NOMO-1 treated with DMSO at 0.1 percent for 48 hours (cell line): ENCODE results near the gene C22orf23.
A peak's percentile ranks its signal among the peaks of the same experiment; 100 is the strongest.

ENCODE experiments used
- DNase-seq: peaks from one replicate; lab custom pipeline; 2025; ENCODE audit not compliant: unreplicated experiment; lab: John Stamatoyannopoulos, UW

The C22orf23 gene

DNA sequence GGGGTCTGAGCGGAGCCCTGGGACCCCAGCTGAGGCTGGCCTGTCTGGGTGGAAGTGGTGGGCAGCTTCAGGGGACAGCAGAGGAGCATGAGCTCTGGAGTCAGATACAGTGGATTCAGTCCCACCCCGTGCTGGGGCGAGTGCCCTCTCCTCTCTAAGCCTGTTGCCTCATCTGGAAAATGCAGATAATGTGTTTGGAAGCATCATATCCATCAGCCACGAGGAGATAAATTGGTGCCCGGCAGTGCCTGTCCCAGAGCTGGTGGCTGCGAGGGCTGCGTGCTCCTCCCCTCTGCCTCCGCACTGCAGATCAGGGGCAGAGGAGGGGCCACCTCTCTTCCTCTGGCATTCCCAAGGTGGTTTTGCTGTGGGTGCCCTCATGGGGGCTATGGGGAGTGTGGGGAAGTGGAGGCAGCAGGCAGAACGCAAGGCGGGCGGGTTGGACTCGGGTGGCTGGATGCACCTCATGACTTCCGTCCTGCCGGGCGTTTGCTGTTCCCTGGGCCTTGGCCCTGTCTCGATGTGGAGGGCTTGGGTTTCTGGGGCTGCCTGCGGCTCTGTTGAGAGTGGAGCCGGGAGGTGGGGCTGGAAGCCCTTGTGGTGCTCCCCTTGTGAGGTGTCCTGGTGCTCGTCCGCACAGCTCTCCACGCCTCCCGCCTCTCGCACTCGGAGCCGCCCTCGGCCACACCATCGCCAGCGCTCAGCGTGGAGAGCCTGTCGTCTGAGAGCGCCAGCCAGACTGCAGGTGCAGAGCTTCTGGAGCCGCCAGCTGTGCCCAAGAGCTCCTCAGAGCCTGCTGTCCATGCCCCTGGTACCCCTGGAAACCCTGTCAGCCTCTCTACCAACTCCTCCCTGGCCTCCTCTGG lies 26.4 kb downstream of the C22orf23 start:
- no peak for DNase-seq

DNA sequence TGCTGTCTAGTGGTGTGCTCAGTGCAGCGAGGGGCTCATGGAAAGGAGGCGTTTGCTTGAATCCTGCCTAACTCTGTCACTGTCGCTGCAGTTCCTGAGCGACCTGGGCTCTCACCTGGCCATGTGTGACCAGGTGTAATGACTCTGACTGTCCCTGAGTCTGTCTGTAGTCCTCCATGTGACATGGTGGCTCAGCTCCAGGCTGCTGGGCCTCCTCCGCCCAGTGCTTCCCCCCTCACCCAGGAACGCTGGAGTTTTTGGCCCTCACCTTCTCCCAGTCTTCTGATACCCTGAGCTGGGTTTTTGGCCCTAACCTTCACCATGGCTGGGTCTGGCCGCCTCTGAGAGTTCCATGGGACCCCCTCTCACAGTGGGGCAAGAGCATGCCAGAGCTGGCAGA lies 27.0 kb downstream of the C22orf23 start:
- DNase-seq, result no peak

DNA sequence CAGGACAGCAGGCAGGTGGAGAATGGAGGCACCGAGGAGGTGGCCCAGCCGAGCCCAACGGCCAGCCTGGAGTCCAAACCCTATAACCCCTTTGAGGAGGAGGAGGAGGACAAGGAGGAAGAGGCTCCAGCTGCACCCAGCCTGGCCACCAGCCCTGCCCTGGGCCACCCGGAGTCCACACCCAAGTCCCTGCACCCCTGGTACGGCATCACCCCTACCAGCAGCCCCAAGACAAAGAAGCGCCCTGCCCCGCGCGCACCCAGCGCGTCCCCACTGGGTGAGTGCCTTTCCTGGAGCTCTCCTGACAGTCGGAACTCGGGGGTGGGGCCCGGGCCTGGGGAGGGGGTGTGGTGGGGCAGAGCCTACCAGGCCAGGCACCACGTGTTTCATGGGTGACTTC lies 27.6 kb downstream of the C22orf23 start:
- no peak for DNase-seq

DNA sequence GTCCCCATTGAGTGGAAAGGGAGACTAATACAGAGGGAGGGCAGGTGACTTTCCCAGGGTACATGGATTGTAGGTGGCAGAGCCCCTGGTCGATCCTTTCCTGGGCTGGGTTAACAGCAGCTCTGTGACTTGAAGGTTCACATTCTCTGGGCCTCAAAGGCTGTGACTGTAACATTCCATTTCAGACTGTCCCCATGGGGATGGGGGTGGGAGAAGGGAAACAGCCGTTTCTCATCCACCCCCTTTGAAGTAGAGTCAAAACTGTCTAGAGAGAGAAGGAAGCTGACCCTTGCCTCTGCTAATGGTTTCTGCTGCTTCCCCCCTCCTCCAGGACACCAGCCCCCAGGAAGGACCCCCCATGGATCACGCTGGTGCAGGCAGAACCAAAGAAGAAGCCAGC lies 28.1 kb downstream of the C22orf23 start:
- no peak for DNase-seq

DNA sequence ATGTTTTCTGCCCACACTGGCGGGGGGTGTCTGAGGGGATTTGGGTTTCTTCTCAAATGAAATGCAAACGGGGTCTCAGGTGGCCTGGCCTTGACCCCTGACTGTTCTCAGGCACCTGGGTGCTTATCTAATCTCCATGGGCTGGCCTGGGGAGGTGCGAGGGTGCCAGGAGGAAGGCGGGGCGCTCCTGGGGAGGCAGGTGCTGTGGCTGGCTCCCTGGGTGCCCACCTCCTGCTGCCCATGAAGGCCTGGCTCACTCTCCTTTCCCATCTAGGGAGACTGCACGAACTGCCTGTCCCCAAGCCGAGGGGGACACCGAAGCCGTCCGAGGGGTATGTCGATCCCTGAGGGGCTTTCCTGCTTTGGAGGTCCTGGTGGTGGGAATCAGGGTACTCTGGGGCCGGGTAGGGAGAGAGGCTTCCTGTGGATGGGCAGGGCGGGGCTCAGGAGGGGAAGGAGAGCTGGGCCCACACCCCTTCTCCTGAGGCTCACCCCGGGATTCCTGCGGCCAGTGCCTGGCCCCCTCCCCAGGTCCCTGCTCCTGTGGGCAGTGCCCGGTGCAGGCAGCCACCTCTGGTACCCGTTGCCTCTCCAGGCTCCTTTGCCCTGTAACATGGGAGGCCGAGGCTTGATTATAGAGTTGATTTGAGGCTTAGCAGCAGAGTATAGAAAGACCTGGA lies 28.9 kb downstream of the C22orf23 start:
- DNase-seq, result no peak

DNA sequence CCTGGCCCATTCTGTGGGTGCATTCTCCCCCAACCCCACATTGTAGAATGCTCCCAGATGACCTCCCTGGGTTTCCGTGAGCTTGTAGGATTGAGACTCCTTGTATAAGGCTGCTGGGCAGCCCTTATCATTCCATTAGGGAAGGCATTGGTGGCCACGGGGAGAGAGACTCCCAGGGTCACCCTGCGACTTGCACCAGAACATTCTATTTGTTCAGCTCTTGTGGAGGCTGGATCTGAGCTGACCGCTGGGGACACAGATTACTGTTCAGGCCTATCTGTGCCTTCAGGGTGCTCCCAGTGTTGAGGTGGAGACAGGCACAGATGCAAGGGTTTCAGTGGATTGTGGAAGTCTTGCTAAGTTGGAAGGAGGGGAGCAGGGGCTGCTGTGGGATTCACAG lies 29.5 kb downstream of the C22orf23 start:
- DNase-seq, result no peak

DNA sequence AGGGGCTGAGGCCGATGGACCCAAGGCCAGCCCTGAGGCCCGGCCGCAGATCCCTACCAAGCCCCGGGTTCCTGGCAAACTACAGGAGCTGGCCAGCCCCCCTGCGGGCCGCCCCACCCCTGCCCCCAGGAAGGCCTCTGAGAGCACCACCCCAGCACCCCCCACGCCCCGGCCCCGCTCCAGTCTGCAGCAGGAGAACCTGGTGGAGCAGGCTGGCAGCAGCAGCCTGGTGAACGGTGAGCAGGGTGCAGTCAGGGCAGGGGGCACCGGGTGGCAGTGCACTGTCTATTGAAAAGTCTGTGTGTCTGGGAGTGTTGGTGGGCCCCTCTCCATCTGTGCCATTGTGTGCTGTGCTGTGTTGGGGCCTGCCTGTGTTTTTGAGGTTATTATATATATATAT lies 31.2 kb downstream of the C22orf23 start:
- DNase-seq, result no peak

DNA sequence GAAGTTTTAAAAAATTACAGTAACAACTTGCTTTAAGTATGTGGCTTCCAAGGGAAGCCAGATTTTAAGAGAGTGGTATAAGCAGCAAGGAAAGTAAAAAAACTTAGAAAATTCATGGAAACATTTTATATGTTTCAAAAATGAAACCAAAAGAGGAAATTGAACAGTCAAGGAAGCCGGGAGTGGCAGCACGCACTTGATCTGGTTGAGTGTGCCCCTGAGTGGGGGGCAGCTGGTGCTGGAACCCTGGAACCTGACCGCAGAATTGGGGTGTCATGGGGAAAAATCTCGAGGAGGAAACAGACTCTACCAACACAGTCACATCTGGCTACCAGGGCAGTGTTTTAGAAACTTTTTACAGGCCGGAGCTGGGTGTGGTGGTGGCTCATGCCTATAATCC lies 33.3 kb downstream of the C22orf23 start:
- DNase-seq, result peak; percentile 27

DNA sequence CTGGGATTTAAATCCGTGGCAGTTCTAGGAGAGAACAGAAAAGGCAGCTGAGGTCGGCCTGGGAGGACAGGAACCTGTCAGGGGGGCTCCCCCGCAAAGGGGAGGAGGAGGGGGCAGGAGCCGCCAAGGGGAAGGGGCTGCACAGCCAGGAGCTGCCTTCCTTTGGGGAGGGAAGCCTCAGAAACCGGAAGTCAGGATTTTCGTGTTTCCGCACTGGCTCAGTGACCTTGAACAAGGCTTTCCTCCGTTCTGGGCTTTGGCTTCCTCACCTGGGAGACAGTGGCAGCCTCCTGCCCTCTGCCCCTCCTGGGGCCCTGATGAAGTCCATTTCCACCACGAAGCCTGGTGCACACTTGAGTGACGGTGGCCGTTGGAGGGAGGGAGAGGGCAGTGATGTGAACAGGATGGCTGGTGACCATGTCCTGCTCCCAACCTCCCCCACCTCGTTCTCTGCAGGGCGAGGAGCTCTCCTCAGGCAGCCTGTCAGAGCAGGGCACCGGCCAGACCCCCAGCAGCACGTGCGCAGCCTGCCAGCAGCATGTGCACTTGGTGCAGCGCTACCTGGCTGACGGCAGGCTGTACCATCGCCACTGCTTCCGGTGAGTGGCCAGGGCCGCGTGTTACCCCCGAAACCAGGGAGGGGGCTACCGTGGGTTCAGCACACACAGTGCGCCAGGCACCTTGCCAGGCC lies 34.7 kb downstream of the C22orf23 start:
- DNase-seq, result no peak

DNA sequence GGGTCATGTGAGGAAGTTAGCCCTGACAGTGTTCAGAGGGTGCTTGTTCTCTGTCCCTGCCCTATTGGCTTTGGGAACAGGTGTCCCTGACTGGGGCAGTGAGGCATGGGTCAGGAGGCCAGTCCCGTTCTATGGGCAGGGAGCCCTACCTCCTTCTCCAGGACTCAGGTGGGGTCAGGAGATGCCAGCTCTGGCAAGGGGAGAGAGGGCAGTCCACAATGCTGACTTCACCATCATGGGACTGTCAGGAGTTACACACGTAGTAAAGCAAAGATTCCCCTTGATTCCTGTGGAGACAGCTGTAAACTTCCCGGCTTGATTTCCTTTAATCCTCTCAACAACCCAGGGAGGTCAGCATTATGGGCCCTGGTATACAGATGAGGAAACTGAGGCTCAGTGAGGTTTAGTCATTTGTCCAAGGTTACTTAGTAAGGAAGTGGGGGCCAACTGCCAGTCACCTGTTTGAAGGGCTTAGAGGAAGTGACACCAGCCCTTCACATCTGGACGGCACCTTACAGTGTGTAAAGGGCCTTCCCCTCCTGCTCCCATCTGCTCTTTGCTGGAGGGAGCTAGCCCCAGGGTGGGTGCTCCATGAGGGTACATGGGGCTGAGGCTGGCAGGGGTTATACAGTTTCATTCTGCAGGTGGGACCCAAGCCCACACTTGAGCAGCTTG lies 35.4 kb downstream of the C22orf23 start:
- DNase-seq, result no peak

DNA sequence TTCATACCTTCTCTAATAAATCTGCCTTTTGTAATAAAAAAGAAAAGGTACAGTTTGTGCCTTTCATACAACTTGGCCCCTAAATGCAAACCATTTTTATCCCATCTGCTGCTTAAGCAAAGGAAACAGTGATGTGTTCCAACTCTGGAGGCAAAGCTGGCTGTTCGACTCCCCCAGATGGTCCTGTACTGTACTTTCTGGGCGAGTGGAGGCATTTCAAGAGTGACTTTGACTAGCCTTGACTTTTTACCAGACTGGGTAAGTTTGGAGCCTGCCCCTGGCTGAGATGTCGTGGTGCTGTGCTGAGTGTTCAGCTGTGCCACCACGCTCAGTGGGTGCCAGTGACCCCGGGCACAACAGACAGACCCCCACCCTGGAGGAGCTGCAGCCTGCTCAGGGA lies 37.1 kb downstream of the C22orf23 start:
- DNase-seq, result no peak

DNA sequence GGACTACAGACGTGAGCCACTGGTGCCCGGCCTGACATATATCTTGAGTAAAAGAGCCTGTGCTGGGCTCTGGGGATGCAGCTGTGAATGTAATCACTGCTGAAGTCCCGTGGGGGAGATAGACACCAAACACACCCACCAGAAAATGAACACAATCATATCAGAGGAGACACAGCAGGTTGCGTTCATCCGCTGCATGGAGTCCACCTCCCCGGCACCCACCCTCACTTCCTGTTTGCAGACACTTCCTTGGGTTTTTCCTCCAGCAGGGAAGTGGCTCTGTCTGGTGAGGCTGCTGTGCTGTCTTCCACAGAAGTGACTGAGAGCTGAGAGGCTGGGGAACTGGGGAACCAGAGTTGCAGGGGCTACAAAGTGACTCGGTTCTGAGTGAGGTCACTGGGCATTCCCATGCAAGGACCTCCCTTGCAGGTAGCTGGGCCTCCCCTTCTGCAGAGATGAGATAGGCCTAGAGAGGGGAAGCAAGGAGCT lies 40.1 kb downstream of the C22orf23 start:
- no peak for DNase-seq

DNA sequence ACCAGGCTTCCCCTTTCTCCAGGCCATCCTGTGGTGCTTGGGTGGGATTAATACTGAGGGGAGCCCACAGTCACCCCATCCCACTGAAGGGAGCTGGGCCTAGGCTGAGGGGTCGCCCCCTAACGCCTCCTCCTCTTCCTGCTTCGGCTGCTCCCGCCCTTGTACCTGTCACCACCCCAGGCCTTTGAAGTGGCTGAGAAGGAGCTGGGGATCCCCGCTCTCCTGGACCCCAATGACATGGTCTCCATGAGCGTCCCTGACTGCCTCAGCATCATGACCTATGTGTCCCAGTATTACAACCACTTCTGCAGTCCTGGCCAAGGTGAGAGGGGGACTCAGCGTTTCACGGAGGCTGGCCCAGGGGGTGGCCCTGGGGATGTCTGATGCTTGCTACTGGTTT lies 41.2 kb downstream of the C22orf23 start:
- DNase-seq, result no peak

DNA sequence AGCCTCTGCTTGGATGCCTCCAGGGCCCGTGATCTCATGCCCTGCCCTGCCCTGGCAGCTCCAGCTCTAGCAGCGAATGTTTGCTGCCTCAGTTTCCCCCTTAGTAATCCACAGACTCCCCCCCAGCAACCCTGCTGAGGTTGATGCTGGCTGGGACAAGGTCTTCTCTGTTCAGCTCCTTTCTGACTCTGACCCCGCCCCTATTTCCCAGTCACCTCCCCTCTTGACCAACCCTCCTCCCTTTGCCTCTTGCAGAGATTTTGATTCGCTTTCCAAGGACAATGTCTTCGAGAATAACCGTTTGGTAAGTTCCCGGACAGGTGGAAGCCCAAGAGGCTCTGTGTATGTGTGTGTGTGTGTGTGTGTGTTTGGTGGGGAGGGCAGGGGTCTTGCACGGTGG lies 41.7 kb downstream of the C22orf23 start:
- no peak for DNase-seq

DNA sequence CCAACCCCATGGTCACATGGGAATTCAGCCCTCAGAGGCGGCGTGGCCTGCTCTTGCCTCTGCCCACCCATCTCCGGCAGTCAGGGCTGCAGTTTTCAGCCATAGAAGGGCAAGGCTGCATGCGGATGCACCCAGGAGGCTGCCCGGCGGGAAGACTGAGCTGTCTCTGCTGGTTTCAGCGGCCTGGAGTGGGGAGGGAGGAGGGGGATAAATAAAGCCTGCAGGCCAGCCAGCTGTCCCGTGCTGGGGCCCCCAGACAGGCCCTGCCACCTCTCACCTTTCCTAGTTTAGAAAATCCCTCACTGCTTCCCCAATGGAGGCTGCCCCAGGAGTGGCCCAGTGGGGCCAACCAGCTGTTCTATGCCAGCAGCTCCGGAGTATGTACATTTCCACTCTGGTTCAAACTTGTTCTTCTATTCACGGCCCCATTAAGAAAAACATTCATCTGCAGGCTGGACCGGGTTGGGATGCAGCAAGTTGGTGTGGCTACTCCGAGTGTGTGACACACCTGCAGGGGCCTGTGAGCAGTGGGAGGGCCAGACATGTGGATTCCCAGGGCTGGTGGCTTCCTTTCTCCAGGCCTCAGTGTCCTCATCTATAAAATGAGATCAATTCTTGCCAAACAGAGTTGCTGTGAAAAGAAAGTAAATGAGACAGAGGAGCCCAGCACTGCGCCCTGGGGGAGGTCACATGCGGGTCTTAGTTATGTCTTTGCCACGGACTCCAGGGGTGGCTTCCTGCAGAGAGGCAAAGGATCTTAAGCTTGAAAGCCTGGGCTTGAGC lies 42.3 kb downstream of the C22orf23 start:
- no peak for DNase-seq

DNA sequence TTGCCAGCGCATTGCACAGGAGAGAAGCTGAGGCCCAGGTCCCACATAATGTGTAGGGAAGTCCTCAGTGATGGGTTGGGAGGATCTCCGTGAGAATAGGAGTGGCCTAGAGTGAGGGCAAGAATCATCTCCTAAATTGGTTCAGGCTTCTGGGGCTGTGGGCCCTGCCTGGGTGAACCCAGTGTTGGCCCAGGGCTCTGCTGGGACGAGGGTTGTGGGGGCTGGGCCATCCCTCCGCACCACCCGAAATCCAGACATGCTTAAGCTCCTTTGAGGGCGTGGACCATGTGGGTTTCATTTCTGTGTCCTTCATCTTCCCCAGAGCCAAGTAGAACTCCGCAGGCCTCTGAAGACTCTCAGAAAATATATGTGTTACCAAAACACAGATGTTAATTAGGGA lies 43.6 kb downstream of the C22orf23 start:
- DNase-seq, result no peak

DNA sequence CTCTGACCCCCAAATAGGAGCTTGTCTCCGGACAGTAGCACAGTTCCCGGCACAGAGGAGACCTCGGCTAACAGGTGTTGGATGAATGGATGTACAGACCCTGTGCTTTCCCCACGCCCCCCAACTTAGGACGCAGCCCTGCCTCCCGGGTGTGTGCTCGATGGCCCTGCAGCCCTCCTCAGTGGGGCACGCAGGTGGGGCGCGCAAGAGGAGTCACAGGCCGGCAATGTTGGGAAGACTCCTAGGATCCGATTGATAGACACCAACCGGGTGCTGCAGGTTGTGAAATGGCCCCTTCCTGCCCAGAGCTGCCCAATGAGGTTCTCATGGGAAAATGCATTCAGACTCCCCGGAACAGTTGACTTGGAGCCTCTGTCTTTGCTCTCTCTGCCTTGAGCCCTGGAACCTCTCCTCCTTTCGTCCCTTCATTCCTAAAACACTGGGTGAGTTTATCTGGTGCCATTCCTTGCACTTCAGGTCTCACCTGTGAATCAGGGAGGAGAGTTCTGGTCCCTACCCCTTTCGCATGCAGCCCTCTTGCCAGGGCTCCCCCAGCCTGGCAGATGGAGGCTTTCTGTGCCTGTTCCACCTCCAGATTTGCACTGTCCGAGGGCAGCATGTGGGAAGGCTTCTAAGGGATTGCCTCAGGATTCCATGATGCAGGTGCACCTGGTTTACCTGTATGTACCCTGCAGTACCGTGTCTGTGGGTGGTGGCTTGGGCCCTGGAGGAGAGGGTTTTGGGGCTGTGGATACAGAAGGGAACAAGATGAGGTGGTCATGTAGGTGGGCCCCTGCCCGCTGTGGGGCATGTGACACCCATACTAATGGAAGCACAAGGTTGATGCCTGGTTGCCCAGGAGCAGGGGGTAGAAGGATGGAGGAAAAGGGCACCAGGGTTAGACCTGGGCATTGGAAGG lies 46.1 kb downstream of the C22orf23 start:
- DNase-seq, result no peak

DNA sequence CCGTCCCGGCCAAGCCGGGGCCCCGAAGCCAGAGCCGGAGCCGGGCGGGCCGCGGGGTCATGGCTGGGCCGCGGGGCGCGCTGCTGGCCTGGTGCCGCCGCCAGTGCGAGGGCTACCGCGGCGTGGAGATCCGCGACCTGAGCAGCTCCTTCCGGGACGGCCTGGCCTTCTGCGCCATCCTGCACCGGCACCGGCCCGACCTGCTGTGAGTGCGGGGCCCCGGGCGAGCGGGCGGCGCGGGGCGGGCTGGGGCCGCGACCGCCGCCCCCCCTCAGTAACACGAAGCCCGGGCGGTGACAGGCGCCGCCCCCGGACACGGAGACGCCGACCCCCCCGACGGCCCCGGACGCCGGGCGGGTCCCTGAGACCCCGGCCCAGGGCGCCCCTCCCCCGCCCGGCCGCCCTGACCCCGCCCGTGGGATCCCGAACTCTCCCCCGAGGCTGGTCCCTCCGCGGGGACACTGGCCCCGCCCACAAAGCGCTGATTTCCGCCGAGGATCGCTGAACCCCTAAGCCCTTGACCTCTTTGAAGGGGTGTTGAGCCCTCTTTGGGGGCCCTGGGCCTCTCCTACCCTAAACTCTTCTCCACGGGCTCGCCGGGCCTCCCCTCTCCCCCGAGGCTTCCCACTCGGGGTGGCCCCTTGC lies 46.9 kb downstream of the C22orf23 start:
- DNase-seq, result no peak
